Motor neuron (in vitro differentiated cells): Measurements from ENCODE around the gene HSD3B1. TPM values are rescaled to one million over a fixed set of nuclear protein-coding genes. Genes with fewer than 3 reads are reported as not detected.

Experiments used
- ATAC-seq, 8 experiments: fragments of 200-7000 bp; cut with Tn5 transposase; replicated peaks in 6 of 8; 2 replicates each; pipeline ENCODE4 v1.8.0; 2021; ENCODE audit warnings: mild to moderate bottlenecking in 8 of 8, moderate library complexity in 8 of 8
- H3K27ac ChIP-seq, 2 donors: fragments of 250-450 bp; sonication (Bioruptor Pico); 2 replicates each; pipeline ENCODE4 v1.9.0; 2021; ENCODE audit warnings: antibody characterized with exemption in 2 of 2, mild to moderate bottlenecking in 2 of 2, moderate library complexity in 1 of 2
- H3K4me1 ChIP-seq, 2 donors: fragments of 250-450 bp; sonication (Bioruptor Pico); replicated peaks in 1 of 2; 2 replicates each; pipeline ENCODE4 v1.6.1; 2021; ENCODE audit warnings: antibody characterized with exemption in 2 of 2, mild to moderate bottlenecking in 2 of 2, moderate library complexity in 1 of 2
- H3K4me3 ChIP-seq, 5 donors: fragments of 250-450 bp; sonication (Bioruptor Pico); 2 replicates each; pipeline ENCODE4 v1.9.0; 2021; ENCODE audit warnings: antibody characterized with exemption in 5 of 5, mild to moderate bottlenecking in 5 of 5, moderate library complexity in 4 of 5
- WGBS, 10 experiments: fragments of 450-650 bp; shearing (Covaris generic); methylation state at CpG; one replicate each; pipeline ENCODE4 v1.0.0; 2022; 5-methylcytosine and 5-hydroxymethylcytosine counted together
- in situ Hi-C, 9 experiments: fragments of 400-800 bp; cut with MboI; loops; one replicate each; pipeline ENCODE4 v1.15.0; 2021; ENCODE audit warnings: low sequenced_read_pairs in 9 of 9, low pct_unique_long_range_greater_than_20kb in 2 of 9; ENCODE audit not compliant: unreplicated experiment in 9 of 9
- total RNA-seq, 8 experiments: library from RNA; unstranded; fragments of 300-600 nt; gene quantifications; 2 replicates each; pipeline versions ENCODE4 v1.2.3 to v1.2.4, GENCODE V29; 2022

Gene HSD3B1
- total RNA-seq, 8 experiments from 2014 or later: 0.18 to 1.5 (median 0.49) TPM; not detected in 3

DNA sequence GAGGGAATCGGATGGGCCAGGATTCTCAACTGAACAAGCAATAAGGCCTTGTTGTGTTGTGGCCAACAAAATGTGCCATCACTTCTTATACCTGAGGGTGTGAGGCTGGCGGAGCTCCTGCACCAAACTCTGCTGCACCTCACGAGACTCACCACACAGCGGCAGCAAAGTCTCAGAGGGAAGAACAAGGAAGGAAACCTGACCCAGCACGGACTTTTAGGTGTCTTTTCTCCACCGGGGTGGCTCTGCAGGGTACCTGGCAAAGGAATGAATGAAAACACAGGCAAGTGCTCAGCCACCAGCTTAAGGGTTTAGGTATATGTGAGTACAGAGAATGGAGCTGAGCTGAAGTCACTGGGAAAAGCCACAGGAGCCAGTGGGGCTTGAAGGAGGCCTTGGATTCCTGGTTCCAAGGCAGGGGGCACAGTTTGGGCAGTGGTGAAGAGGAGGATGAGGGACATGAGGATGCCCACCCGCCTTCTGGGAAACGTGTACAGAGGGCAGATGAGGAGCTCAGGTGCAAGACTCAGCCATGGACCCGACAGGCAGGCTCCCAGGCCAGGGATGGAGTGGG lies 31.1 kb upstream of the HSD3B1 start:
- ATAC-seq: peak in 7 of 8 experiments; percentile 41 to 89 (median 65)
- 14 to 100% (median 32%) methylated on average over 1 to 8 of the region's 9 CpGs; no CpG with 5 or more reads in 1 of the 10 experiments for WGBS, 10 experiments
- H3K4me1 ChIP-seq: no peaks in the 10 kb centered on the region

DNA sequence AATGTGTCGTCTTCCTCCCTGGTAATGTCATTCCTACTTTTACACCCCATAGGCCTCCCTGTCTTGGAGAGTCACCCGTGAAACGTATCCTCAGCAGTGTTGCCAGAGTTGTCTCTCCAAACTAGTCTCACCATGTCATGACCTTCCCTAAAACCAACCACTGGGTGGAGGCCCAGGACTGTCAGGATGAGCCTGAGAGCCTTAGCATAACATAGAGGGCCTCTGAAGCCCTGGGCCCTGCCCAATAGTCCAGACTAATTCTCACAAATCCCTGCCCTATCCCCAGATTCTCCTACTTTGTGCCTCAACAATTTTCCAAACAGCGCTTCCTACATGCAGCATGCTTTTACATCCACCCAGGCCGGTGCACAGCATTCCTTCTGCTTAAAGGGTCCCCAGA lies 29.3 kb upstream of the HSD3B1 start:
- peak in 2 of 8 experiments; percentile 46 to 71 for ATAC-seq
- 67 to 97% (median 86%) methylated on average over 2 to 5 of the region's 5 CpGs; no CpG with 5 or more reads in 2 of the 10 experiments for WGBS, 10 experiments
- in situ Hi-C loops: loop anchor here in 1 of 9 experiments (10.0 kb wide), 1 partner anchor 103 kb away; no protein-coding TSS in a partner anchor
- Histone ChIP-seq H3K27ac (no peak overlapping the region), H3K4me3 (no peak overlapping the region), H3K4me1 (no peaks in the 10 kb centered on the region)

More for the DNA sequence above, 31.1 kb upstream of the HSD3B1 start:
- in situ Hi-C loops: loop anchor here in 1 of 9 experiments (10.0 kb wide), 1 partner anchor 101 kb away; no protein-coding TSS in a partner anchor
- Histone ChIP-seq H3K4me3 (no peak overlapping the region), H3K27ac (no peak overlapping the region)

DNA sequence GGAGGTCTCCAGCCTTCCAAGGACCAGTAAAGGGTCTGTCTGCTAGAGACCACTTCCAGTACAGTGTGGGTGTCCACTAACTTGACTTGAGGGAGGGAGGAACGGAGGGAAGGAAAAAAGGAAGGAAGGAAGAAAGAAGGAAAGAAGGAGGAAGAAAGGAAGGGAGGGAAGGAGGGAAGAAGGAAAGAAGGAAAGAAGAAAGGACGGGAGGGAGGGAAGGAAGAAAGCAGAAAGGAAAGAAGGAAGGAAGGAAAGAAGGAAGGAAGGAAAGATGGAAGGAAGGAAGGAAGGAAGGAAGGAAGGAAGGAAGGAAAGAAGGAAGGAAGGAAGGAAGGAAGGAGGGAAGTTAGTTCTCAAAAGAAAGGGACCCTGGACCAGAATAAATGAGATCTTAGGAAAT lies 26.8 kb upstream of the HSD3B1 start:
- WGBS, 10 experiments: 20 to 79% (median 57%) methylated on average over 1 to 2 of the region's 2 CpGs; no CpG with 5 or more reads in 5 of the 10 experiments
- in situ Hi-C loops: no loop called here
- no peak overlapping the region for H3K27ac ChIP-seq
- no peak overlapping the region for H3K4me3 ChIP-seq
- H3K4me1 ChIP-seq: no peaks in the 10 kb centered on the region
- no peak for ATAC-seq

DNA sequence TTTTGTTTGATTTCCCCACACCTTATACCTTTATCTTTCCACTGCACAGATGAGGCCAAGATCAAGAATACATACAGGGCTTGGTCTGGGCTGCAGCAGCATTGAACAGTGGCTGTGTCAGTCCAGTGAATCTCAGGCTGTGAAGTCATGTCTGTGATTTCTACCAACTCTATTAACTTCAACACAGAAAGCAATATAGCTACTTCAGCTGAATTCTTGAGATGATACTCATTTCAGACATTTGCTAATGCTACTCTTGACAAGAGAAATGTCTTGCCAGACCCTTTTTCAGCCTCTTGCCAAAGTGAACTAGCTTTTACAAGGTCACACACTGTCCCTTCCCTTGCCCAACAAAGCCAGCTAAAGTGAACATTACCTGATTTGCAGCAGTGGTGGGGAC lies 25.1 kb upstream of the HSD3B1 start:
- Histone ChIP-seq H3K27ac (no peak overlapping the region), H3K4me3 (no peak overlapping the region), H3K4me1 (no peaks in the 10 kb centered on the region)
- ATAC-seq: no peak
- in situ Hi-C loops: no loop called here

DNA sequence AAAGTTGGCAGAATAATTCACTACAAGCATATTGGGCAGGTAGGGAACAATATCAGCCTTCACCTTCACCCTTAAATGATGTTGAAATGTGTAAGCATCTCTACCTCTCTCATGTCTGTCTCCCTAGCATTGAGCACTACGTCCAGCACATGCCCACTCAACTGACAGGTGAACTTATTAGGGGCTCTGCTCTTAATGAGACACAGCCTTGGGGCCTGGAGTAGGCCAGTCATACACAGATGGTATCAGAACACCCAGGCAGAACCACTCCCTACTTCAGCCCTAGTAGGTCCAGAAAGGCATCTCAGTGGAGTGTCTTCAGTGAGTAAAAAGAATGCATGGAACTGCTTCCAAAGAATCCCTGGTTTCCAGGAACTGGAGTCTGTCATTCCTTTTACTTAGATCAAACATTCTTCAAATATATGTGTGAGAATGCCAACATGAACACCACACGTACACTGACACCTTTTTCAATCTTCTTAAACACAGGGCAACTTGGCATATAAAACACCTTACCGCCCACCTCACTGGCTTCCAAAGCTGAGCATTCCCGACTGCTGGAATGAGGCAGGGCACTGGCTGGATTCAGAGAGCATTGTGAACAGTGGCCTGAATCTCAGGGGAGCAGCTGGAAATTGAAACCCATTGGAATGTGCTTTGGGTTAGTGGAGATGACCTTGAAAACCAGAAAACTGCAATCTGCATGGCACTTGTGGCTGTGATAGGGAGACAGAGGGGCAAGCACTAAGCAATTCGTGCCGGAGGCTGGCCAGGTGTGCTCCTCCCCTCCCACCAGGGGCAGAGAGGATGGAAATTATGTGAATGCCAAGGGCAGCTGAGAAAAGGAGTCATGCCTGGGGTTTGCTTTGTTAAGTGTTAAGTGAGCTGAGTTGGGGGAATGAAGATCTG lies 24.2 kb upstream of the HSD3B1 start:
- no peak for ATAC-seq
- Histone ChIP-seq H3K27ac (no peak overlapping the region), H3K4me3 (no peak overlapping the region), H3K4me1 (no peaks in the 10 kb centered on the region)
- in situ Hi-C loops: no loop called here
- WGBS, 10 experiments: 56 to 85% (median 61%) methylated on average over 1 to 6 of the region's 6 CpGs; no CpG with 5 or more reads in 2 of the 10 experiments

DNA sequence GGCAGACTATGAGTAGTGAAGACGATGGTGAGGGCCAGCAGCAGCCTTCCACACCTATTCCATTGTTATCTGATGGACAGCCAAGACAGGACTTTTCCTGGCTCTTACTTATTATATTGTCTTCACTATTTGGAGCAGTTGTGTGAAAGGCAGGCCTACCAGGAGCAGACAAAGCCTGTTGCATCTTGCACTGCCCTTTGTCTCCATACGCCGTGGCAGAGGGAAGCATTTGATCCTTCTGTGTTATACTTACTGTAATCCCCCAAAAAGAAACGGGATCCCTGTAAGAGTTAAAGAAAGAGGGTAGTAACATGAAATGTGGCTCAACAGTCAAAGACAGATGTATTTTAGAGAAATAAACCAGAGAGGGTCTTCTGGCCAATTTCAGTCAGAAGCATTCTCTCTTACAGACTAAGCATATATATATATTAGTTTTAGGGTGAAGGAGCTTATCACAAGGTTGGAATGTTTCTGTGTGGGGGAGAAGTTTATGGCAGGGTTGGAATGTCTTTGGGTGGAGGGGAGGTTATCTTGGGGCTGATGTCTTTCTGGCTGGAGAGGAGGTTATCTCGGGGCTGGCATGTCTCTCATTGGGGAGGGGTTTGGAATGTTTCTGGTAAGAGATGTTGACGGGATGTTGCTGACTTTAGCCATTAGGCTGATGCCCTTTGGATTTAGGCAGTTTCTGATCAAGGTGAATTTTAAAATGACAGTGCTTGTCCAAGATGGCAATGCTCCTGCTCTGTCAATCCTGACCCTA lies 23.4 kb upstream of the HSD3B1 start:
- in situ Hi-C loops: no loop called here
- no peaks in the 10 kb centered on the region for H3K4me1 ChIP-seq
- WGBS, 10 experiments: 34 to 100% (median 92%) methylated on average over 1 to 6 of the region's 6 CpGs; no CpG with 5 or more reads in 1 of the 10 experiments
- H3K27ac ChIP-seq: no peak overlapping the region
- H3K4me3 ChIP-seq: no peak overlapping the region
- no peak for ATAC-seq

DNA sequence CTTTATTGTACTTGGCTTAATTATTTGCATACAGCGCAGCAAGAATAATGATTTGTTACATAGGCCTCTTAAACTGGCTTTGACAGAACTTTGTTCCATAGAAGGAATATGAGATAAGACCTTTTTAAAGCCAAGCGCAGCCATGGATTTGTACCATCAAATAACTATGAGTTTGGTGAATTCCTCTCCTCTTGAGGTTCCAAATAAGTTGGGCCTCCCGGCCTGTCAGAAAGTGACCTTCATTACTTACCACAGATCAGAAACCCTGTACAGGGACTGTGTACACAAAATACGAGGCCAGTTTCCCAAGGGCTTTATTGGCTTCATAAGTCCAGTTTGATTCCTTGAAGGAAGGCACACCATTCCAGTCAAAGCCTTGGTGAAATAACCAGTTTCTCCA lies 21.8 kb upstream of the HSD3B1 start:
- in situ Hi-C loops: no loop called here
- no peak overlapping the region for H3K4me3 ChIP-seq
- no peak overlapping the region for H3K27ac ChIP-seq
- H3K4me1 ChIP-seq: no peaks in the 10 kb centered on the region
- no peak for ATAC-seq
- 63 to 100% (median 83%) methylated on average over 2 to 4 of the region's 4 CpGs; no CpG with 5 or more reads in 1 of the 10 experiments for WGBS, 10 experiments

DNA sequence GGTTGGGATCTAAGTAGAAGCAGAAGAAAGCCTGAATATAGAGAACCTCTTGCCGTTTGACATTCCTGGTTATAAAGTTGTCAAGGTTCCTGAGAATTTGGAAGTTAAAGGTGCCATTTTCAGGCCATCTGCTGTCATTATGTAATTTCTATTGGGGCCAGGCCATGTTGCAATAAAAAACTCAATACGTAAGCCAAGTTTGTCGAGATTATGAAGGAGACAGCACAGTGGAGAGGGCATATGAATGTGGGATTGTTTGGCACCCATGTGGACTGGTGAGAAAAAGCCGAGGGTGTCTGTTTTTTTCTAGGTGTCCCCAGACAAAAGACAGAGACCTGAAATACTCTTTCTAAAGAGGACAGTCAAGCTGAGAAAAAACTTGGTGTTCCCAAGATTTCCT lies 18.8 kb upstream of the HSD3B1 start:
- in situ Hi-C loops: no loop called here
- no peak overlapping the region for H3K4me3 ChIP-seq
- no peak for ATAC-seq
- no peaks in the 10 kb centered on the region for H3K4me1 ChIP-seq
- WGBS, 10 experiments: 3 to 100% (median 85%) methylated on average over 2 to 4 of the region's 4 CpGs; no CpG with 5 or more reads in 1 of the 10 experiments
- no peak overlapping the region for H3K27ac ChIP-seq

DNA sequence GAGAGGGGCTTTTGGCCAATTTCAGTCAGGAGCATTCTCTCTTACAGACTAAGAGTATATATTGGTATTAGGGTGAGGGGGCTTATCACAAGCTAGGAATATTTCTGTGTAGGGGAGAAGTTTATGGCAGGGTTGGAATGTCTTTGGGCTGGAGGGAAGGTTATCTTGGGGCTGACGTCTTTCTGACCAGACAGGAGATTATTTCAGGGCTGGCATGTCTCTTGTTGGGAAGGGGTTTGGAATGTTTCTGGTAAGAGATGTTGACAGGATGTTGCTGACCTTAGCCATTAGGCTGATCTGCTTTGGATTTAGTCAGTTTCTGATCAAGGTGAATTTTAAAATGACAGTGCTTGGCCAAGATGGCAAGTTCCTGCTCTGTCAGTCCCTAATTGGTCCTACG lies 17.8 kb upstream of the HSD3B1 start:
- Histone ChIP-seq H3K4me1 (no peaks in the 10 kb centered on the region), H3K4me3 (no peak overlapping the region), H3K27ac (no peak overlapping the region)
- 0 to 100% (median 74%) methylated on average over 1 to 2 of the region's 2 CpGs; no CpG with 5 or more reads in 1 of the 10 experiments for WGBS, 10 experiments
- ATAC-seq: no peak
- in situ Hi-C loops: no loop called here

DNA sequence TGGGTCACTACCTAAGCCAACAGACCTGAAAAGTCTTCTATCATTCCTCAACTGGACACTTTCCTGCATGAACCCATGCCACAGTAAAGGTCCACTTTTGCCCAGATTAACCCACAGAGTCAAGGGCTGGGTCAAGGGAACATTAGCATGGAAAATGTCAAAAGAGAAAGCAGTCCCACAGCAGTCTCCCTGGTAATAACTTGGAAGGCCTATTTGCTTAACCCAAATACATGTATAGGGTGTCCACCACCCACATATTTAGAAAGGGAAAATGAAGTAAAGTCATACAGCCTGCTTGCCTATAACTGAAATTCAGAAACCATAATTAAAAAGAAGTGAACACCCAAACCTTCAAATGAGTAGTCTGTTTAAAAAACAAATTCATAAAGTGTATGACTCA lies 16.1 kb upstream of the HSD3B1 start:
- Histone ChIP-seq H3K4me1 (no peaks in the 10 kb centered on the region), H3K27ac (no peak overlapping the region), H3K4me3 (no peak overlapping the region)
- ATAC-seq: peak in 2 of 8 experiments; percentile 56 to 72
- in situ Hi-C loops: no loop called here

DNA sequence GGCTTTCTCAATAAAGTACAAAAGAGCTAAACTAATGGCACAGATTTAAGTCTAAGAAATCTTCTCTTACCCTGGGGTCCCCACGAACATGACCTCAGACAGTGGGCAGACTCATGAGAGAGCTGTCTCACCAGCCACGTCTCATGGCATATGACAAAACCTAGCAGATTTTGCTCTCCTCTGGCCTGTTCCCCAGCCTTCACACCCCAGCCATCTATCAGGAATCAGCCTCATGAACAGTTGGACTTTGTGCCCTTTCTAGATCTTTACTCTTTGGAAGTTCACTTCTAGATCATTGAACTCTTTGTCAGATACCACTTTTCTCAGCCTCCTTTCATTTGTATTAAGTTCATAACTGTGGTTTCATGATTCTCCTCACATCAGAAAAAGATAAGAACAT lies 14.2 kb upstream of the HSD3B1 start:
- 0 to 80% (median 73%) methylated on average over 1 to 2 of the region's 2 CpGs; no CpG with 5 or more reads in 3 of the 10 experiments for WGBS, 10 experiments
- in situ Hi-C loops: no loop called here
- Histone ChIP-seq H3K27ac (no peak overlapping the region), H3K4me1 (no peaks in the 10 kb centered on the region), H3K4me3 (no peak overlapping the region)
- ATAC-seq: no peak

DNA sequence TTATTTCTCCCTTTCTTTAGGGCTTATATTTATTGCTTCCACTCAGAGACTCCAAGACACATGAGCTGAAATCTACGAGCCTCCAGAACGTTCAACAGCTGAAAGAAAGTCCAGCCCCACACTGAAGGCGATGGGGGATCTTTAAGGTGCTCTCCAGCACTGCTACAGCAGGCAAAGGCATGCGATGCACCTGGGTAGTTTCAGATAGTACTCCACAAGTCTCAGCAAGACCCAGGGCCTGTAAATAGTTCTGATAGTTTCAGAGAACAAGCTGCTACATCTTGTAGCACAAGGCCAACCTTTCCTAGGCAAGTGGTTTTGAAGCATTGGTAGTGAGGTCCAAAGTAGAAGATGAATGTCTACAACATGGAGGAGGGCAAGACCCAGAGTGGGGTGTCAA lies 2.2 kb upstream of the HSD3B1 start:
- in situ Hi-C loops: no loop called here
- WGBS, 10 experiments: 50 to 93% (median 75%) methylated on average over 2 to 4 of the region's 4 CpGs; no CpG with 5 or more reads in 2 of the 10 experiments
- Histone ChIP-seq H3K4me3 (no peak overlapping the region), H3K27ac (no peak overlapping the region), H3K4me1 (no peaks in the 10 kb centered on the region)
- no peak for ATAC-seq

DNA sequence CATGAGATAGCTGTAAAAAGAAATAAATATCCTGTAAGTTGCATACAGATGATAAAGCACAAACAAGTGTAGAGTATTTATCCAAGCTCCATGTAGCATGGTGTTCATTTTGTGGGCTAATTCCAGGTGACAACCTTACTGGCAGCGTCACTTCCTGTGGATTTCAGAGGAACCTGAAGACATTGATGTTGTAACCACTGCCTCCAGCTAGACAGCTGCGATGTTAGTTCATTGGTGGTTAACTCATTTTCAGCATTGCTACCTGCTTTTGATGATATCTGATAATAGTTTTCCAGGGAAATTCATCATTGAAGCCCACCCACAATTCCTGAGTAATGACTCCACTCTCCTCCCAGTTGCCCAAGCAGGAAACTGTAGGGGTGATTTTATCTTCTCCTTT lies 3.0 kb downstream of the HSD3B1 start:
- WGBS, 10 experiments: 67 to 100% (median 85%) methylated on average over 1 to 2 of the region's 2 CpGs; no CpG with 5 or more reads in 4 of the 10 experiments
- H3K27ac ChIP-seq: no peak overlapping the region
- no peak overlapping the region for H3K4me3 ChIP-seq
- no peaks in the 10 kb centered on the region for H3K4me1 ChIP-seq
- in situ Hi-C loops: no loop called here
- ATAC-seq: no peak
